ENCODE data around the gene EIF2S3.

The EIF2S3 gene

DNA sequence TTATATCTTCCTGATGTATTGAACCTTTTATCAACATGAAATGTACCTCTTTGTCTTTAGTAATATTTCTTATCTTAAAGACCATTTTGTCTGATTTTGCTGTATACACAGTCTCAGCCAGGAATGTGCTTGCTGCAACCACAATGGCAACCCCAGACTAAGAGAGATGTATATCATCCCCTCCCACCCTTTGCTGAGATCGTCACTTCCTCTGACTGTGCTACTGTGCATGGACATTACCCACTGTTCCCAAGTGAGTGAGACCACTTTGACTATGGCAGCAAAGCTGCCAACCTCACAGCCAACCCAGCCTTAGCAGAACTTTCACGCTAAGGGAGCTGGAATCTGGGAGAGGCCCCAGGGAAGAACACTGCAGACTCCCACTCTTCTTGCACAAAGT, 46.0 kb downstream of the EIF2S3 start:
- FAIRE-seq (no peak), DNase-seq (ENCODE audit: insufficient read length) (no peak)
- TF ChIP-seq POLR2AphosphoS5 (IDR thresholded peaks at IDR 0.05; ENCODE audit: low read depth, low read length) (no peak), TAF1 (IDR thresholded peaks at IDR 0.05; ENCODE audit: borderline replicate concordance, low read depth, low read length) (no peak), POLR2A (IDR thresholded peaks at IDR 0.05; ENCODE audit: low read depth, low read length) (no peak)

DNA sequence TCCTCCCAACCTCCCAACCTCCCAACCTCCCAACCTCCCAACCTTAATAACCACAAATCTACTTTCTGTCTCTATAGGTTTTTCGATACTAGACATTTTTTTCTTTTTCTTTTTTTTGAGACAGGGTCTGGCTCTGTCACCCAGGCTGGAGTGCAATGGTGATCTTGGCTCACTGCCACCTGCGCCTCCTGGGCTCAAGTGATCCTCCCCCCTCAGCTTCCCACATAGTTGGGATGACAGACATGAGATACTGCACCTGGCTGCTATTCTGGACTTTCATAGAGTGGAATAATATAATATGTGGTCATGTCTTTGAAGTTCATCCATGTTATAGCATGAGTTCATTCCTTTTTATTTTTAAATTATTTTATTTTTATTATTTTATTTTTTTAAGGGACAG, 55.3 kb downstream of the EIF2S3 start:
- FAIRE-seq = no peak
- TF ChIP-seq POLR2AphosphoS5 (IDR thresholded peaks at IDR 0.05; ENCODE audit: low read depth, low read length) (no peak), POLR2A (IDR thresholded peaks at IDR 0.05; ENCODE audit: low read depth, low read length) (no peak), TAF1 (IDR thresholded peaks at IDR 0.05; ENCODE audit: borderline replicate concordance, low read depth, low read length) (no peak)

DNA sequence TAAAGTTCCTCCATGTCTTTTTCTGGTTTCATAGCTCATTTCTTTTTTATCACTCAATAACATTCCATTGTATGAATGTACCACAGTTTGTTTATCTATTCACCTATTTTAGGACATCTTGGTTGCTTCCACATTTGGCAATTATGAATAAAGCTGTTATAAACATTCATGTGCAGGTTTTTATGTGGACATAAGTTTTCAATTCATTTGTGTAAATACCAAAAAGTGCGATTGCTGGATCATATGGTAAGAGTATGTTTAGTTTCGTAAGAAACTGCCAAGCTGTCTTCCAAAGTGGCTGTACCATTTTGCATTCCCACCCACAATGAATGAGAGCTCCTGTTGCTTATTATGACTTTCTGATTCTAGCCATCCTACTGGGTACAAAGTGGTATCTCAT, 58.4 kb downstream of the EIF2S3 start:
- no peak for TF ChIP-seq POLR2AphosphoS5 (IDR thresholded peaks at IDR 0.05; ENCODE audit: low read depth, low read length)
- no peak for TF ChIP-seq POLR2A (IDR thresholded peaks at IDR 0.05; ENCODE audit: low read depth, low read length)
- TF ChIP-seq TAF1 (IDR thresholded peaks at IDR 0.05; ENCODE audit: borderline replicate concordance, low read depth, low read length) = no peak
- DNase-seq (ENCODE audit: insufficient read length) = no peak
- FAIRE-seq = no peak

More for the DNA sequence above, 55.3 kb downstream of the EIF2S3 start:
- no peak for DNase-seq (ENCODE audit: insufficient read length)

DNA sequence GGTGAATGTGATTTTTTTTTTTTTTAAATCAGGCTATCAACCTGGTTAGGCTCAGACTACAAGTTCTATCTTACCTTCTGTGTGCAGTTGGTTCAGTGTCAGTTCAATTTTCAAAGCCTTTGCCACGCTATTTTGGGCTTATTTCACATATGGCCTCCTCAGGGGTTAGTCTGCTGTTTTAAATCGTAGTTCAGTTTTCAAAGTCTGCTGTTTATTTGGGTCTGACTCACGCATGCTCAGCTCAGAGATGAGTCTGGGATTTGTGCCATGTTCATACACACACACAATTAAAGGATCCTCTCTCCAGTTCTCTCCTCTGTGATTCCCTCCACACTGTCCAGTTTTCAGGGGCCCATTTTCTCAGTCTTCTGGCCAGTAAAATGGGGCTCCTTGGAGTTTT, 62.5 kb downstream of the EIF2S3 start:
- no peak for DNase-seq (ENCODE audit: insufficient read length)
- FAIRE-seq = no peak
- TF ChIP-seq POLR2AphosphoS5 (IDR thresholded peaks at IDR 0.05; ENCODE audit: low read depth, low read length) (no peak), POLR2A (IDR thresholded peaks at IDR 0.05; ENCODE audit: low read depth, low read length) (no peak), TAF1 (IDR thresholded peaks at IDR 0.05; ENCODE audit: borderline replicate concordance, low read depth, low read length) (no peak)

DNA sequence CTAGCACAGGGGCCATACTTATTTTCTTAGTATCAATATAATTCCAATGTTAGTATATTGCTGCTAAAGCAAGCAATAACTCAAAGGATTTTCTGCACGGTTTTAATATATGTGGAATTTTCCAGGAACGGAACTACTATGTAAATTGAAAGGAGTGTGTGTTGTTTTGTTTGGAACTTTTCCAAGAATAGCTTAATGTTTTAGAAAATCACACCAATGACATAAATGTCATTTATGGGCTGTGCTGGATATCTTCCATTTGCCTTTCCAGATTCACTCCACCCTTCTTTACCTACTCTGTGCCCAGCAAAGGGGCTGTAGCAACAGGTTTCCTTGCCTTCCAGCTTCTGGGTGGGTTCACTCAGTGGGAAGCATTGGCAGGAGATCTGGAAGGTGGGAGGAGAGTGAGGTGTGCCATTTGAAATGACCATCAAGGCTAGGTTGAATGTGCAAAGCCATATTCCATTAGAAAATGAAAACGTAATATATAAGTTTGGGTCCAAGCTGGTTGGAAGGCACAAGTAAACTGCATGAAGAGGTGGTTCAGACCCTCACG, 69.6 kb downstream of the EIF2S3 start:
- TF ChIP-seq POLR2AphosphoS5 (IDR thresholded peaks at IDR 0.05; ENCODE audit: low read depth, low read length) (no peak), TAF1 (IDR thresholded peaks at IDR 0.05; ENCODE audit: borderline replicate concordance, low read depth, low read length) (no peak)
- FAIRE-seq (no peak), DNase-seq (ENCODE audit: insufficient read length) (no peak)

DNA sequence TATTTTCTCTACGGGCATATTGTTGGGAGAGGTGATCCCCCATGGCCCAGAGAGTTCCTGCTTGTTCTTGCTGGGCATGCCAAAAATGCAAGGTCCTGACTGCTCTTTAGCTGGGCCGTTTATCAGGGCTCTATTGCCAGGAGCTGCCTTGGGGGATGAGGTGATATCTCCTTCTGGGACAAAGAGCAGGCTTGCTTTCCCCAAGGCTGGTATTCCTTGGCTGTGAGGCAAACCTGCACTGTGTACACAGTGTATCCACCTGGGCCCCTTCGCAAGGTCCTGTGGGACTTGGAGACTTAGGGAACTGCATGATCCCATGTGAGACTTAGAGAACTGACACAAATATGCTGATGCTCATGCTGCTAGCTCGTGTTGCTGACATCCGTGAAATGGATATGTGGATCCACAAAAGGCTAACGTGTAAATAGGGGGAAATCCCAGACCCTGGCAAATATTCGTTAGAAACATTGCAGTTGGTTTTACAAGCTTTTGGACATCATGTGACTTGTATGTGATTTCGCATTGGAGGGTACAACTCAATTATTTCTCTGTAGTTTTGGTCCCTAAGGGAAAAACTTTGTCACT, 70.4 kb downstream of the EIF2S3 start:
- TF ChIP-seq POLR2AphosphoS5 (IDR thresholded peaks at IDR 0.05; ENCODE audit: low read depth, low read length) = no peak
- TF ChIP-seq POLR2A (IDR thresholded peaks at IDR 0.05; ENCODE audit: low read depth, low read length) = no peak
- no peak for TF ChIP-seq TAF1 (IDR thresholded peaks at IDR 0.05; ENCODE audit: borderline replicate concordance, low read depth, low read length)
- no peak for FAIRE-seq

More for the DNA sequence above, 70.4 kb downstream of the EIF2S3 start:
- DNase-seq (ENCODE audit: insufficient read length) = no peak

Measured in GM12892 (cell line).